HG02610 (cell line): ENCODE data around the gene ACOT7.

Experiments
- ATAC-seq: cut with Tn5 transposase; IDR thresholded peaks from one replicate; pipeline ENCODE4 v1.9.1; 2021; ENCODE audit warnings: mild to moderate bottlenecking, moderate library complexity; ENCODE audit not compliant: unreplicated experiment

Gene ACOT7

GRCh38 chr1:6348511-6349191, 44.9 kb downstream of the ACOT7 start:
- ATAC-seq: no peak

- no peak for ATAC-seq
Observed at GRCh38 chr1:6347641-6348487, 45.7 kb downstream of the ACOT7 start.

- no peak for ATAC-seq
Observed at GRCh38 chr1:6345460-6345859, 48.1 kb downstream of the ACOT7 start.

- ATAC-seq: no peak
Observed at GRCh38 chr1:6345009-6345408, 48.6 kb downstream of the ACOT7 start.

GRCh38 chr1:6343506-6344405, 49.8 kb downstream of the ACOT7 start:
- ATAC-seq: no peak

GRCh38 chr1:6342056-6342455, 51.5 kb downstream of the ACOT7 start:
- no peak for ATAC-seq

- ATAC-seq: no peak
Observed at GRCh38 chr1:6338695-6339094, 54.9 kb downstream of the ACOT7 start.

- no peak for ATAC-seq
Observed at GRCh38 chr1:6336776-6337622, 56.6 kb downstream of the ACOT7 start.

- no peak for ATAC-seq
Observed at GRCh38 chr1:6334261-6334993, 59.1 kb downstream of the ACOT7 start.

- no peak for ATAC-seq
Observed at GRCh38 chr1:6332821-6333220, 60.7 kb downstream of the ACOT7 start.

- no peak for ATAC-seq
Observed at GRCh38 chr1:6331543-6332273, 61.9 kb downstream of the ACOT7 start.

GRCh38 chr1:6330410-6330911, 63.1 kb downstream of the ACOT7 start:
- ATAC-seq: no peak

- ATAC-seq: no peak
Observed at GRCh38 chr1:6329851-6330250, 63.7 kb downstream of the ACOT7 start.

GRCh38 chr1:6329396-6329795, 64.2 kb downstream of the ACOT7 start:
- no peak for ATAC-seq

- ATAC-seq: no peak
Observed at GRCh38 chr1:6328696-6329095, 64.9 kb downstream of the ACOT7 start.

GRCh38 chr1:6328091-6328490, 65.5 kb downstream of the ACOT7 start:
- no peak for ATAC-seq

GRCh38 chr1:6325482-6325881, 68.1 kb downstream of the ACOT7 start:
- no peak for ATAC-seq

GRCh38 chr1:6322161-6322560, 71.4 kb downstream of the ACOT7 start:
- no peak for ATAC-seq

- ATAC-seq: no peak
Observed at GRCh38 chr1:6321205-6321604, 72.4 kb downstream of the ACOT7 start.
